ENCODE measurements around the gene NEMP1.

The NEMP1 gene

DNA sequence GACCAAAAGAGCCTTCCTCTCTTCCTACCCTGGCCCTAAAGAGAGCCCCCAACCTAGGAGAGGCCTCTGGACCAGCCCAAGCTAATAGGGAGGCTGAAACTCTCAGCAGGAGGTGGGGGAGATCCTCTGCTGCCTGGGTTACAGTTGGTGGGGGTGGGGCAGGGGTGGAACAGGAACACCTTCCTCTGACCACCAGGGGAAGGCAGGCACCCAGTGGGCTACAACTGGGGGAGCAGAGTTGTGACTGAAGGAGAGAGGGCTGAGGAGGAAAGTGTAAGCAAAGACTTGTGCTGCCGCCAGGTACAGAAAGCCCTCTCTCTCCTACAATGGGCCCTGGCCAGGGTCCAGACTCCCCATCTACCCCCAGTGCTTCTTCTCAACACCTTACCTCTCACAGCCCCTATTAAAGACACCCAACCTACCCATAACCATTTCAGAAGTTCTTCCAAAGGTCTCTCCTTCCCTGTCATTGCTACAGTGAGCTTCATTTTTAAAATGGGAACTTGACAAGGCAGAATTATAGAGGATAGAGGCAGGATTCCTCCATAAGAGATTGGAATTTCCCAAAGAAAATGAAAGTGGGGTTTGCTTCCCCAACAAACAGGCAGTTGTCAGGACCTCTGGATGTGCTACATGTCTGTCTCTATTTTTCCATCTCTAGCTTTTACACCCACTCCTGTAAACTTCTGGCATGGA is 30.0 kb downstream of the NEMP1 start:
- no peak overlapping the region for H3K4me3 ChIP-seq (ENCODE audit: low read length)
- TF ChIP-seq, protein P1, sequence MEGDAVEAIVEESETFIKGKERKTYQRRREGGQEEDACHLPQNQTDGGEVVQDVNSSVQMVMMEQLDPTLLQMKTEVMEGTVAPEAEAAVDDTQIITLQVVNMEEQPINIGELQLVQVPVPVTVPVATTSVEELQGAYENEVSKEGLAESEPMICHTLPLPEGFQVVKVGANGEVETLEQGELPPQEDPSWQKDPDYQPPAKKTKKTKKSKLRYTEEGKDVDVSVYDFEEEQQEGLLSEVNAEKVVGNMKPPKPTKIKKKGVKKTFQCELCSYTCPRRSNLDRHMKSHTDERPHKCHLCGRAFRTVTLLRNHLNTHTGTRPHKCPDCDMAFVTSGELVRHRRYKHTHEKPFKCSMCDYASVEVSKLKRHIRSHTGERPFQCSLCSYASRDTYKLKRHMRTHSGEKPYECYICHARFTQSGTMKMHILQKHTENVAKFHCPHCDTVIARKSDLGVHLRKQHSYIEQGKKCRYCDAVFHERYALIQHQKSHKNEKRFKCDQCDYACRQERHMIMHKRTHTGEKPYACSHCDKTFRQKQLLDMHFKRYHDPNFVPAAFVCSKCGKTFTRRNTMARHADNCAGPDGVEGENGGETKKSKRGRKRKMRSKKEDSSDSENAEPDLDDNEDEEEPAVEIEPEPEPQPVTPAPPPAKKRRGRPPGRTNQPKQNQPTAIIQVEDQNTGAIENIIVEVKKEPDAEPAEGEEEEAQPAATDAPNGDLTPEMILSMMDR (conservative IDR thresholded peaks at IDR 0.05; ENCODE audit: low read depth, low read length) = no peak
- DNase-seq (ENCODE audit: low read depth) = no peak

DNA sequence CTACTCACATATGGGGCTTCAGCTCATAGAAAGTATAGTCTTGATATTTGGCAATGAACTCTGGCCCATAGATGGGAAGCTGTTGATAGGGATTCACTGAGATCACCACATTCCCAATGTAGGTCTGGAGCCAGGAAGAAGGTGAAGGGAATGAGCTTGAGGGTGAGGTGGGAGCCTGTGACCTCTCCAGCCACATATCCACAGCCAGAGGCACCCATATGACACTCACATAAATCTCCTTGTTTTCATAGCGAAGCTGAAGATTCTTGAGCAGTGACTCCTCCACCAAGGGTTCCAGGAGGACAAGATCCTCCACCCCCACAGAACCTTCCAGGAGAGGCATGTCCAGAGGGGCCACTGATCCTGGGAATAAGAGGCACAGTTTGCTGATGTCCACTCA is 30.6 kb downstream of the NEMP1 start:
- TF ChIP-seq, protein P1 (conservative IDR thresholded peaks at IDR 0.05; ENCODE audit: low read depth, low read length) = no peak
- no peak for DNase-seq (ENCODE audit: low read depth)

DNA sequence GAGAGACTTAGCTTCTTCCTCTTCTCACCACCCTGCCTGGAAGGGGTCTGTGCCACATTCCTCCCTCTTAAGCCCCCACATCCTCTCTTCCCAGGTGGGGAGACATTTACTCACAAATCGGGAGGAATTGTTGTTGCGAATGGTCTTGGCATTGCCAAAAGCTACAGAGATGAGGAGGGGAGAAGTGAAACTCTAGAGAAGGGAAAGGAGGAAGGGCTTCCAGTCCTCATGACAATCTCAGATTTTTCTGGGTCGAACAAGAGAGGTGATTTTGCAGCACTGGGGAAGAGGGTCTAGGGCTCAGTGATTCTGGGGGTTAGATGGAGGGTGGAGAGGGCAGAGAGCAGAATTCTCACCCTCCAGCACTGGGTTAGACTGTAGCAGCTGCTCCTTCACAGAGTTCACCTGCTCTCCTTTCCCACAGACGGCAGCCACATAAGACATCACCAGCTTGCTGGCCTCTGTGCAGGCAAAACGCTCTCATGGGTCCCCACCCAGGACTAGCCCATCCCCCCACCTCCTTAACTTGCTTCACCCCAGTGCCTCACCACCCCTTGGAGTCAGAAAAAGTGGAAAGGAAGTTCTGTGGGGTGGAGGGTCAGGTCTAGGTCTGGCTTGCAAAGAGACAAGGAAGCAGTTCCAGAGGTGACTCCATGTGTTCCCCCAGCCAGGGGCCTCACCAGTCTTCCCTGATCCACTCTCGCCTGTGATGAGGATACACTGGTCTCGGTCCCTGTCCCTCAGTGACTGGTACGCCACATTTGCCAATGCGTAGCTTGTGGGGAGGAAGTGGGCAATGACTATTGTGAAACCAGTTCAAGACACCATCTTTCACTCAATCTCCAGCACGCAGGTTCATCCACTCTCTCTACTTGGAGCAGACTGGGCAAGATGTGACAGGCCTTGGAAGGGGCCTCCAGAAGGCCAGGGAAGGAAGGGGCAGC is 31.4 kb downstream of the NEMP1 start:
- no peak for DNase-seq (ENCODE audit: low read depth)
- no peak overlapping the region for H3K4me3 ChIP-seq (ENCODE audit: low read length)
- TF ChIP-seq, protein P1 (conservative IDR thresholded peaks at IDR 0.05; ENCODE audit: low read depth, low read length) = no peak

More for the DNA sequence above, 30.6 kb downstream of the NEMP1 start:
- H3K4me3 ChIP-seq (ENCODE audit: low read length) = no peak overlapping the region

DNA sequence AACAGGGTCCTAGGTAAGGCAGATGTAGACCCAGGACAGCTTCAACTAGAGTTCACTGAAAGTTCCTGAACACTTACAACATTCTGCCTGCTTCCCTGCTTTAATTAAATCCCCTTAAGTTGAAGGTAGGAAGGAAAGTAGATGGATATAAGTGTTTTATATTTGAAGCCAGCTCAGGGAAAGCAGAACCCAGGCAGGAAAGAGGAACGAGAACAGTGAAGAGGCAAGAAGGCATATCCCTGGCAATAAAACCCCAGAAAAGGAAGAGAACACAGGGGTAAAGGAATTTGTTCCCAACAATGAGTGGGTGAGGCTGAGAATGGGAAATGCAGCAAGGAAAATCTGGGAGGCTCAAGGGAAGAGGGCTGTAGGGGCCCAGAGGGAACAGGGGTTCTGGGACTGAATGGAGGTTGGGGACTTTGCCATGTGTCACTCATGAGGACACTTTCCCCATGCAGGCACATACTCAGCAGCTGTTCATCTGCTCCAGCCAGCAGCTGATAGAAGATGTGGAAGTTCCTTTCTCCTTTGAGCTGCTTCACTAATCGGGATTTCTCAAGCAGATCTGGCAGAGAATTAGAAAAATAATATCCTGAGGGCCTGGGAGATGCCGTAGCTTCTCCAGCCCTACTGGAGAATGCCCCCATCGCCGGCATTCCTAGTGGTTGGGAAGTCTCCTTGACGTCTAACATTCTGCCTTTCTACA is 32.4 kb downstream of the NEMP1 start:
- DNase-seq (ENCODE audit: low read depth) = no peak
- TF ChIP-seq, protein P1 (conservative IDR thresholded peaks at IDR 0.05; ENCODE audit: low read depth, low read length) = no peak
- no peak overlapping the region for H3K4me3 ChIP-seq (ENCODE audit: low read length)

DNA sequence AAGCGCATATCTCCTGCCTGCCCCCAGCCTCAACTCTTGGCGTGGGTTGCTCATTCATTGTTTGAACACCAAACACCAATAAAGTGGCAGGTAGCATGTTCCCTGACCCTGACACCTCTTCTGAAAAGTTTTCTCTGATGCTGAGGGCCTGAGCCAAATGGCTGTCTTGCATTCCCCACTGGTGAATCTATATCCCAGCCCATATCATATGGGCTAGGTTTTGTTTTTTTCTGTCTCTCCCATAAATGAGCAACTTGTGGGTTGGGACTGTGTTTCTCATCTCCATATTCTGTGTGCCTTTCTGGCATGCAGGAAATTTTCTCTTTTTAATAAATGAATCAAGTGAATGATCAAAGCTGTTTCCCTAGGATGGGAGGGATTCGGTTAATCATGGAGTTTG is 33.7 kb downstream of the NEMP1 start:
- DNase-seq (ENCODE audit: low read depth) = no peak
- TF ChIP-seq, protein P1 (conservative IDR thresholded peaks at IDR 0.05; ENCODE audit: low read depth, low read length) = no peak
- H3K4me3 ChIP-seq (ENCODE audit: low read length) = no peak overlapping the region

DNA sequence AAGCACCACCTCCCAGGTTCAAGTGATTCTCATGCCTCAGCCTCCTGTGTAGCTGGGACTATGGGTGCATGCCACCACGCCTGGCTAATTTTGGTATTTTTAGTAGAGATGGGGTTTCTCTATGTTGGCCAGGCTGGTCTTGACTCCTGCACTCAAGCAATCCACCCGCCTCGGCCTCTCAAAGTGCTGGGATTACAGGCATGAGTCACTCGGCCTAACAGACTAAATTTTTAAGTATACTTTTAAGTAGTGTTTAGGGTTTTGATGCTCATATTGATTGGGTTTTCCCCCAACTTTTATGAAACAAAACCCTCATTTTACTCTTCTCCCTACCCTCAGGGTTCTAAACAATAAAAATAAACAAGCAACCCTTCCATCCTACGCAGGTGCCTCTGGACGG is 34.1 kb downstream of the NEMP1 start:
- H3K4me3 ChIP-seq (ENCODE audit: low read length) = no peak overlapping the region
- no peak for DNase-seq (ENCODE audit: low read depth)
- TF ChIP-seq, protein P1 (conservative IDR thresholded peaks at IDR 0.05; ENCODE audit: low read depth, low read length) = no peak

Data from retinal pigment epithelial cell (primary cell).